ENCODE data around the gene DMRTA1.
"Not testable (repeated sequence)": the region's sequence is repeated elsewhere in the genome, so short reads cannot be mapped to it uniquely, and the experiment has no call there.

The DMRTA1 gene

GRCh38 chr9:22469928-22470544 lies 23.4 kb downstream of the DMRTA1 start:
- no peak for DNase-seq

GRCh38 chr9:22481566-22481965 lies 34.9 kb downstream of the DMRTA1 start:
- DNase-seq: no peak

GRCh38 chr9:22483528-22484070 lies 37.0 kb downstream of the DMRTA1 start:
- DNase-seq: no peak

- not testable (repeated sequence) for DNase-seq
Observed at GRCh38 chr9:22496197-22496596, 49.6 kb downstream of the DMRTA1 start.

Measured in activated gamma-delta T cell treated with Interleukin-2 at 50 U/mL for 16 hours (primary cell).